HepG2 (cell line): Measurements from ENCODE around the gene HCRTR2. TPM values are rescaled to one million over a fixed set of nuclear protein-coding genes. Genes with fewer than 3 reads are reported as not detected.

ENCODE experiments used
- ATAC-seq: fragments of 200-7000 bp; cut with Tn5 transposase; 3 replicates; pipeline ENCODE4 v1.9.1; 2020; ENCODE audit warnings: mild to moderate bottlenecking, moderate library complexity
- BruUV-seq: library from RNA; stranded (reverse); fragments of 400-500 nt; replicated peaks from 2 replicates; lab custom pipeline; 2021; lab: Mats Ljungman, UMichigan
- CTCF ChIA-PET: fragments of 300-600 bp; formaldehyde crosslinking; extraction: SDS; loops from one replicate; lab custom pipeline; 2021; ENCODE audit warnings: low total read pairs, inconsistent platforms, low intra/inter-chr PET ratio; lab: Yijun Ruan, JAX
- POLR2A ChIA-PET: fragments of 350-600 bp; sonication (Branson Sonifier 250); formaldehyde crosslinking; loops from one replicate; lab custom pipeline; 2020; ENCODE audit warnings: antibody characterized with exemption, inconsistent platforms; lab: Yijun Ruan, JAX
- DNase-seq: peaks from one replicate; pipeline ENCODE4 v3.0.0-alpha.2; 2015; ENCODE audit warnings: low spot score
- FAIRE-seq: peaks from 3 replicates; lab custom pipeline; 2011; peaks lifted over from hg19 to GRCh38; lab: Jason Lieb, UNC
- H2AFZ ChIP-seq: one replicate; pipeline ENCODE4 v1.6.1; 2011; ENCODE audit warnings: low read length, inconsistent platforms
- H3K27ac ChIP-seq: fragments of 300-600 bp; 3 replicates; pipeline ENCODE4 v1.8.0; 2011; ENCODE audit warnings: mixed run types, mild to moderate bottlenecking, mixed read lengths, low read length, inconsistent platforms; ENCODE audit not compliant: insufficient read depth; ENCODE audit errors: extremely low read length
- H3K27me3 ChIP-seq, 2 experiments: fragments of 200-600 bp in 1 of 2; 2 replicates in 1 of 2; 3 replicates in 1 of 2; pipeline versions ENCODE4 v1.6.0 to v1.8.0; 2011; ENCODE audit warnings: low read length in 2 of 2, mild to moderate bottlenecking in 2 of 2, moderate library complexity in 2 of 2, inconsistent platforms in 1 of 2; ENCODE audit not compliant: insufficient read depth in 2 of 2, control insufficient read depth in 1 of 2
- H3K36me3 ChIP-seq, 2 experiments: fragments of 200-600 bp in 1 of 2; replicated peaks in 1 of 2; 2 replicates in 1 of 2; 3 replicates in 1 of 2; pipeline versions ENCODE4 v1.5.1 to v1.8.0; 2011; ENCODE audit warnings: low read length in 2 of 2, inconsistent platforms in 1 of 2; ENCODE audit not compliant: insufficient read depth in 2 of 2, control insufficient read depth in 1 of 2
- H3K4me1 ChIP-seq: 2 replicates; pipeline ENCODE4 v1.5.1; 2012; ENCODE audit warnings: low read length, inconsistent platforms; ENCODE audit not compliant: insufficient read depth
- H3K4me2 ChIP-seq: 2 replicates; pipeline ENCODE4 v1.6.0; 2011; ENCODE audit warnings: low read depth, low read length, inconsistent platforms
- H3K4me3 ChIP-seq, 3 experiments: fragments of 200-600 bp in 1 of 3; sonication (generic), shearing (Covaris generic) in 1 of 3; replicated peaks in 1 of 3; 2 replicates each; pipeline ENCODE4 v1.5.1; 2011 to 2016; ENCODE audit warnings: low read length in 3 of 3, inconsistent platforms in 2 of 3, low read depth in 2 of 3, mild to moderate bottlenecking in 2 of 3, control low read depth in 1 of 3, mixed read lengths in 1 of 3; ENCODE audit not compliant: insufficient read depth in 1 of 3
- H3K79me2 ChIP-seq: one replicate; pipeline ENCODE4 v1.6.1; 2011; ENCODE audit warnings: low read length, inconsistent platforms; ENCODE audit not compliant: insufficient read depth
- H3K9ac ChIP-seq: 2 replicates; pipeline ENCODE4 v1.6.0; 2011; ENCODE audit warnings: mild to moderate bottlenecking, low read depth, low read length, inconsistent platforms; ENCODE audit not compliant: insufficient read depth
- H3K9me3 ChIP-seq: 2 replicates; pipeline ENCODE4 v1.5.1; 2012; ENCODE audit warnings: mild to moderate bottlenecking, low read length
- H4K20me1 ChIP-seq: 2 replicates; pipeline ENCODE4 v1.6.0; 2011; ENCODE audit warnings: inconsistent platforms, mild to moderate bottlenecking, low read length, moderate library complexity; ENCODE audit not compliant: insufficient read depth
- AGO1 ChIP-seq: fragments of 200-400 bp; formaldehyde crosslinking; IDR thresholded peaks from 2 replicates; pipeline ENCODE4 v1.6.1; 2017; ENCODE audit warnings: mild to moderate bottlenecking, low read depth, low read length, moderate library complexity; ENCODE audit not compliant: poor library complexity, severe bottlenecking
- SALL1 ChIP-seq: sonication (generic); formaldehyde crosslinking; IDR thresholded peaks from 2 replicates; pipeline ENCODE4 v1.8.0; 2022; ENCODE audit warnings: mild to moderate bottlenecking, missing genetic modification reagents
- SALL2 ChIP-seq: sonication (generic); formaldehyde crosslinking; IDR thresholded peaks from 2 replicates; pipeline ENCODE4 v1.8.1; 2023; ENCODE audit warnings: mild to moderate bottlenecking, missing genetic modification reagents, inconsistent platforms
- ZNF580 ChIP-seq: IDR thresholded peaks from 2 replicates; pipeline ENCODE4 v1.6.1; 2016; ENCODE audit warnings: low read depth, borderline replicate concordance
- ZNF614 ChIP-seq: IDR thresholded peaks from 2 replicates; pipeline ENCODE4 v1.6.1; 2018; ENCODE audit warnings: missing biosample characterization, missing genetic modification reagents, inconsistent platforms, borderline replicate concordance
- ZNF619 ChIP-seq: sonication (generic); formaldehyde crosslinking; IDR thresholded peaks from 2 replicates; pipeline ENCODE4 v1.4.0; 2020; ENCODE audit warnings: mild to moderate bottlenecking, missing genetic modification reagents
- ZNF747 ChIP-seq: sonication (generic); formaldehyde crosslinking; IDR thresholded peaks from 2 replicates; pipeline ENCODE4 v1.8.1; 2023; ENCODE audit warnings: missing genetic modification reagents, mild to moderate bottlenecking, borderline replicate concordance
- ZNF782 ChIP-seq: sonication (generic); formaldehyde crosslinking; IDR thresholded peaks from 2 replicates; pipeline ENCODE4 v1.4.0; 2020; ENCODE audit warnings: missing genetic modification reagents, mild to moderate bottlenecking, borderline replicate concordance
- WGBS: methylation state at CpG from one replicate; pipeline ENCODE4 v1.1.6; 2017; ENCODE audit warnings: low lambda C conversion rate; 5-methylcytosine and 5-hydroxymethylcytosine counted together
- in situ Hi-C: cut with HindIII; loops from 2 replicates; pipeline ENCODE4 v1.10.0; 2017; ENCODE audit warnings: low pct_unique_long_range_greater_than_20kb; ENCODE audit not compliant: extremely low pct_ligation_motif_present
- intact Hi-C: fragments of 100-400 bp; cut with micrococcal nuclease; formaldehyde crosslinking; loops from one replicate; pipeline ENCODE4 v1.10.0; 2022; ENCODE audit not compliant: unreplicated experiment
- polyA plus RNA-seq, 8 experiments: library from polyadenylated mRNA; depleted of rRNA in 3 of 8; stranded (reverse) in 7 of 8; unstranded in 1 of 8; fragments of >200 nt; fragmentation: Illumina TruSeq in 4 of 8; extraction: Trizol in 4 of 8; gene quantifications; 2 replicates each; pipeline versions ENCODE4 v1.2.1 to v1.2.3, GENCODE V29; 2011 to 2016; ENCODE audit warnings: low read depth in 4 of 8, missing spikeins in 1 of 8, mixed read lengths in 1 of 8; ENCODE audit not compliant: insufficient read depth in 1 of 8
- total RNA-seq, 5 experiments: library from RNA; depleted of rRNA; stranded (reverse); fragments of >200 nt; fragmentation: Illumina TruSeq; extraction: Trizol; gene quantifications; 2 replicates each; pipeline ENCODE4 v1.2.3, GENCODE V29; 2016; ENCODE audit warnings: low read depth in 1 of 5
- TF ChIP-seq, protein P1 (sequence below): sonication (generic); formaldehyde crosslinking; IDR thresholded peaks from 2 replicates; pipeline ENCODE4 v1.4.0; 2020; ENCODE audit warnings: missing genetic modification reagents, borderline replicate concordance
- TF ChIP-seq, protein P2 (sequence below): sonication (generic); formaldehyde crosslinking; IDR thresholded peaks from 2 replicates; pipeline ENCODE4 v1.4.0; 2020; ENCODE audit warnings: missing genetic modification reagents
- TF ChIP-seq, protein P3 (sequence below): sonication (generic); formaldehyde crosslinking; IDR thresholded peaks from 2 replicates; pipeline ENCODE4 v1.4.0; 2020; ENCODE audit warnings: mild to moderate bottlenecking, missing genetic modification reagents

The HCRTR2 gene
- total and polyA plus RNA-seq, 2 of the 13 experiments (the other 11 are each of a cell fraction or from before 2014, with no cell fraction given) = not detected

- ATAC-seq (no peak), FAIRE-seq (no peak), DNase-seq (no peak)
- CTCF ChIA-PET = no interaction called here
- Histone ChIP-seq H3K79me2 (no peaks in the 10 kb centered on the region), H3K27ac (no peak overlapping the region), H3K27me3 (no peaks in the 10 kb centered on the region; a peak in 1 of 5 replicates), H3K4me1 (no peaks in the 10 kb centered on the region), H4K20me1 (no peaks in the 10 kb centered on the region), H3K9me3 (no peaks in the 10 kb centered on the region), H3K4me3 (no peak overlapping the region), H2AFZ (no peak overlapping the region), H3K4me2 (no peak overlapping the region), H3K9ac (no peak overlapping the region), H3K36me3 (no peaks in the 10 kb centered on the region)
- intact Hi-C loops = no loop called here
- in situ Hi-C loops = no loop called here
- POLR2A ChIA-PET = no interaction called here
- 3% methylated on average over 7 of the region's 7 CpGs for WGBS
- BruUV-seq = no TSS peak
- TF ChIP-seq ZNF747 (CRISPR knock-in tag) (no peak), SALL1 (no peak), AGO1 (no peak), ZNF782 (CRISPR knock-in tag) (no peak), ZNF580 (no peak), SALL2 (CRISPR knock-in tag) (no peak), ZNF614 (CRISPR knock-in tag) (no peak), ZNF619 (CRISPR knock-in tag) (no peak)
- TF ChIP-seq, protein P1, sequence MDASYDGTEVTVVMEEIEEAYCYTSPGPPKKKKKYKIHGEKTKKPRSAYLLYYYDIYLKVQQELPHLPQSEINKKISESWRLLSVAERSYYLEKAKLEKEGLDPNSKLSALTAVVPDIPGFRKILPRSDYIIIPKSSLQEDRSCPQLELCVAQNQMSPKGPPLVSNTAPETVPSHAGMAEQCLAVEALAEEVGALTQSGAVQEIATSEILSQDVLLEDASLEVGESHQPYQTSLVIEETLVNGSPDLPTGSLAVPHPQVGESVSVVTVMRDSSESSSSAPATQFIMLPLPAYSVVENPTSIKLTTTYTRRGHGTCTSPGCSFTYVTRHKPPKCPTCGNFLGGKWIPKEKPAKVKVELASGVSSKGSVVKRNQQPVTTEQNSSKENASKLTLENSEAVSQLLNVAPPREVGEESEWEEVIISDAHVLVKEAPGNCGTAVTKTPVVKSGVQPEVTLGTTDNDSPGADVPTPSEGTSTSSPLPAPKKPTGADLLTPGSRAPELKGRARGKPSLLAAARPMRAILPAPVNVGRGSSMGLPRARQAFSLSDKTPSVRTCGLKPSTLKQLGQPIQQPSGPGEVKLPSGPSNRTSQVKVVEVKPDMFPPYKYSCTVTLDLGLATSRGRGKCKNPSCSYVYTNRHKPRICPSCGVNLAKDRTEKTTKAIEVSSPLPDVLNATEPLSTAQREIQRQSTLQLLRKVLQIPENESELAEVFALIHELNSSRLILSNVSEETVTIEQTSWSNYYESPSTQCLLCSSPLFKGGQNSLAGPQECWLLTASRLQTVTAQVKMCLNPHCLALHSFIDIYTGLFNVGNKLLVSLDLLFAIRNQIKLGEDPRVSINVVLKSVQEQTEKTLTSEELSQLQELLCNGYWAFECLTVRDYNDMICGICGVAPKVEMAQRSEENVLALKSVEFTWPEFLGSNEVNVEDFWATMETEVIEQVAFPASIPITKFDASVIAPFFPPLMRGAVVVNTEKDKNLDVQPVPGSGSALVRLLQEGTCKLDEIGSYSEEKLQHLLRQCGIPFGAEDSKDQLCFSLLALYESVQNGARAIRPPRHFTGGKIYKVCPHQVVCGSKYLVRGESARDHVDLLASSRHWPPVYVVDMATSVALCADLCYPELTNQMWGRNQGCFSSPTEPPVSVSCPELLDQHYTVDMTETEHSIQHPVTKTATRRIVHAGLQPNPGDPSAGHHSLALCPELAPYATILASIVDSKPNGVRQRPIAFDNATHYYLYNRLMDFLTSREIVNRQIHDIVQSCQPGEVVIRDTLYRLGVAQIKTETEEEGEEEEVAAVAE (CRISPR knock-in tag) = no peak
- TF ChIP-seq, protein P2, sequence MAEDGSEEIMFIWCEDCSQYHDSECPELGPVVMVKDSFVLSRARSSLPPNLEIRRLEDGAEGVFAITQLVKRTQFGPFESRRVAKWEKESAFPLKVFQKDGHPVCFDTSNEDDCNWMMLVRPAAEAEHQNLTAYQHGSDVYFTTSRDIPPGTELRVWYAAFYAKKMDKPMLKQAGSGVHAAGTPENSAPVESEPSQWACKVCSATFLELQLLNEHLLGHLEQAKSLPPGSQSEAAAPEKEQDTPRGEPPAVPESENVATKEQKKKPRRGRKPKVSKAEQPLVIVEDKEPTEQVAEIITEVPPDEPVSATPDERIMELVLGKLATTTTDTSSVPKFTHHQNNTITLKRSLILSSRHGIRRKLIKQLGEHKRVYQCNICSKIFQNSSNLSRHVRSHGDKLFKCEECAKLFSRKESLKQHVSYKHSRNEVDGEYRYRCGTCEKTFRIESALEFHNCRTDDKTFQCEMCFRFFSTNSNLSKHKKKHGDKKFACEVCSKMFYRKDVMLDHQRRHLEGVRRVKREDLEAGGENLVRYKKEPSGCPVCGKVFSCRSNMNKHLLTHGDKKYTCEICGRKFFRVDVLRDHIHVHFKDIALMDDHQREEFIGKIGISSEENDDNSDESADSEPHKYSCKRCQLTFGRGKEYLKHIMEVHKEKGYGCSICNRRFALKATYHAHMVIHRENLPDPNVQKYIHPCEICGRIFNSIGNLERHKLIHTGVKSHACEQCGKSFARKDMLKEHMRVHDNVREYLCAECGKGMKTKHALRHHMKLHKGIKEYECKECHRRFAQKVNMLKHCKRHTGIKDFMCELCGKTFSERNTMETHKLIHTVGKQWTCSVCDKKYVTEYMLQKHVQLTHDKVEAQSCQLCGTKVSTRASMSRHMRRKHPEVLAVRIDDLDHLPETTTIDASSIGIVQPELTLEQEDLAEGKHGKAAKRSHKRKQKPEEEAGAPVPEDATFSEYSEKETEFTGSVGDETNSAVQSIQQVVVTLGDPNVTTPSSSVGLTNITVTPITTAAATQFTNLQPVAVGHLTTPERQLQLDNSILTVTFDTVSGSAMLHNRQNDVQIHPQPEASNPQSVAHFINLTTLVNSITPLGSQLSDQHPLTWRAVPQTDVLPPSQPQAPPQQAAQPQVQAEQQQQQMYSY (CRISPR knock-in tag) = no peak
- TF ChIP-seq, protein P3, sequence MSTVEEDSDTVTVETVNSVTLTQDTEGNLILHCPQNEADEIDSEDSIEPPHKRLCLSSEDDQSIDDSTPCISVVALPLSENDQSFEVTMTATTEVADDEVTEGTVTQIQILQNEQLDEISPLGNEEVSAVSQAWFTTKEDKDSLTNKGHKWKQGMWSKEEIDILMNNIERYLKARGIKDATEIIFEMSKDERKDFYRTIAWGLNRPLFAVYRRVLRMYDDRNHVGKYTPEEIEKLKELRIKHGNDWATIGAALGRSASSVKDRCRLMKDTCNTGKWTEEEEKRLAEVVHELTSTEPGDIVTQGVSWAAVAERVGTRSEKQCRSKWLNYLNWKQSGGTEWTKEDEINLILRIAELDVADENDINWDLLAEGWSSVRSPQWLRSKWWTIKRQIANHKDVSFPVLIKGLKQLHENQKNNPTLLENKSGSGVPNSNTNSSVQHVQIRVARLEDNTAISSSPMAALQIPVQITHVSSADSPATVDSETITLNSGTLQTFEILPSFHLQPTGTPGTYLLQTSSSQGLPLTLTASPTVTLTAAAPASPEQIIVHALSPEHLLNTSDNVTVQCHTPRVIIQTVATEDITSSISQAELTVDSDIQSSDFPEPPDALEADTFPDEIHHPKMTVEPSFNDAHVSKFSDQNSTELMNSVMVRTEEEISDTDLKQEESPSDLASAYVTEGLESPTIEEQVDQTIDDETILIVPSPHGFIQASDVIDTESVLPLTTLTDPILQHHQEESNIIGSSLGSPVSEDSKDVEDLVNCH (CRISPR knock-in tag) = no peak
Measured at GRCh38 chr6:55182016-55182650, 7.8 kb downstream of the HCRTR2 start.
